ENCODE data around the gene RND3. TPM values are rescaled to one million over a fixed set of nuclear protein-coding genes. Genes with fewer than 3 reads are reported as not detected.

RND3 gene
- total and polyA plus RNA-seq, 2 experiments from 2014 or later: 199 to 271 TPM

DNA sequence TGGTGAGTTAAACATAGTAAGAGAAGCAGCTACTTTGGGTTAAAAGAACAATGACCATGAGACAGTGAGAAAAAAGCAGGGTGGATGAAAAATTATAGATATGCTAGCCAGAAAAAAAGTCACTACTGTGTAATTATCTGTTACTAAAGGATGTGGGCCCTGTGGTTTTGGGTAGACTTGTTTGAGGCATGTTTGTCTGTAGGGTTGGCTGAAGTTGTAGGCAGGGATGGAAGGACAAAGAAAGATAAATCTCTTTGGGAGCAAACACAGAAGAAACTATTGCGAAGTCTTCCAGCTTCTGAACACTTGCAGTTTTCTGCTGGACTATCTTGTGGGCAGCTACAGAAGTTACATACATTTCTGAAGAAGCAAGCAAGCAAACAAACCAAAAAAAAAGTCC, 28.2 kb downstream of the RND3 start:
- DNase-seq: peak; percentile 59
- Histone ChIP-seq H2AFZ (0 out of 2 replicates have a peak overlapping the region, but pooled peaks have one; percentile 5), H3K4me1 (ENCODE audit: insufficient read depth) (peaks cover 12% of the 10 kb centered on the region), H3K4me3 (no peak overlapping the region), H3K36me3 (ENCODE audit: low read depth) (no peaks in the 10 kb centered on the region), H3K9ac (no peak overlapping the region), H4K20me1 (ENCODE audit: insufficient read depth) (no peaks in the 10 kb centered on the region), H3K27ac (0 out of 2 replicates have a peak overlapping the region, but pooled peaks have one; percentile 2), H3K9me3 (ENCODE audit: low read depth) (no peaks in the 10 kb centered on the region), H3K27me3 (replicated peaks; ENCODE audit: insufficient read depth) (no peaks in the 10 kb centered on the region), H3F3A (ENCODE audit: insufficient read depth) (peaks cover 15% of the 10 kb centered on the region; the same call in 1 of the 2 replicates), H3K9me2 (ENCODE audit: insufficient read depth) (no peaks in the 10 kb centered on the region), H3K4me2 (ENCODE audit: unreplicated experiment) (no peak overlapping the region), H3K79me2 (ENCODE audit: insufficient read depth) (no peaks in the 10 kb centered on the region)
- WGBS, 2 experiments (ENCODE audit: low coverage in 1 of 2, low lambda C conversion rate in 2 of 2, missing lambda C conversion rate in 2 of 2): 41 to 71% methylated on average over 1 of the region's 1 CpG
- TF ChIP-seq EZH2 (IDR thresholded peaks at IDR 0.05; ENCODE audit: insufficient read depth, poor library complexity, severe bottlenecking) (no peak), EZH2phosphoT487 (IDR thresholded peaks at IDR 0.05; ENCODE audit: insufficient read depth, low read depth) (no peak)
- in situ Hi-C loops (cut with MboI): no loop called here

DNA sequence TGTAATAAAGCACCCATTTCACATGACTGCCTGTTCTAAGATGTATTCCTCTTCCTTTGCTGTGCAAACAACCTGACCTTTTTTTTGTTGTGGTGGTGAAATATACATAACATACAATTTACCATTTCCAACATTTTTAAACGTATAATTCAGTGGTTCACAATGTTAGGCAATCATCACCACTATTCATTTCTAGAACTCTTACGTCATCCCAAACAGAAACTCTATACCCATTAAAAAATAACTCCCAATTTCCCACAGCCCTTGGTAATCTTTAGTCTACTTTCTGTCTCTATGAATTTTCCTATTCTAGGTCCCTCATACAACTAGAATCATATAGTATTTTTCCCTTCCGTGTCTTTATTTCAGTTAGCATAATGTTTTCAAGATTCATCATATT, 36.7 kb downstream of the RND3 start:
- Histone ChIP-seq H3K9me2 (ENCODE audit: insufficient read depth) (no peaks in the 10 kb centered on the region), H3K9me3 (ENCODE audit: low read depth) (no peaks in the 10 kb centered on the region), H3K36me3 (ENCODE audit: low read depth) (no peaks in the 10 kb centered on the region), H3F3A (ENCODE audit: insufficient read depth) (no peaks in the 10 kb centered on the region), H3K9ac (no peak overlapping the region), H3K27me3 (replicated peaks; ENCODE audit: insufficient read depth) (no peaks in the 10 kb centered on the region), H2AFZ (no peak overlapping the region), H3K4me1 (ENCODE audit: insufficient read depth) (no peaks in the 10 kb centered on the region), H3K27ac (no peak overlapping the region), H4K20me1 (ENCODE audit: insufficient read depth) (no peaks in the 10 kb centered on the region), H3K79me2 (ENCODE audit: insufficient read depth) (no peaks in the 10 kb centered on the region), H3K4me2 (ENCODE audit: unreplicated experiment) (no peak overlapping the region), H3K4me3 (no peak overlapping the region)
- TF ChIP-seq EZH2phosphoT487 (IDR thresholded peaks at IDR 0.05; ENCODE audit: insufficient read depth, low read depth) (no peak), EZH2 (IDR thresholded peaks at IDR 0.05; ENCODE audit: insufficient read depth, poor library complexity, severe bottlenecking) (no peak)
- in situ Hi-C loops (cut with MboI): no loop called here
- peak; percentile 8 for DNase-seq
- WGBS, 2 experiments (ENCODE audit: low coverage in 1 of 2, low lambda C conversion rate in 2 of 2, missing lambda C conversion rate in 2 of 2): 84 to 85% methylated on average over 3 of the region's 3 CpGs

DNA sequence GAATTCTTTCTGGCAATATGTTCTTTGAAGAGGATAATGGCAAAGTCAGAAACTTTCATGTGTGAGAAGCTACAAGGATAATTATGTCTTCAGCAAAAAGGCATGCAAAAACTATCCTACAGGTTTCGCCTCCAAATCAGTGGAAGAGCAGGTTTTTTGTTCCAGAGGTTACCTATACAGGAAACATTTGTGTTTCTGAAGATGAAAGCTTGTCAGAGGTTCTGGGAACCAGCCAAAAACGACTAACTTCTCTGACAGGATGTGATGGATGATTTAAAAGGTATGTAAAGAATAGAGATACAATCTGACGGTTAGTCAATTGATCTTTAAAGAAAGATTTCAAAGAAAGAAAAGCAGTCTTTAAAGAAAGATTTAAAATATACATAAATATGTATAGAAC, 37.6 kb downstream of the RND3 start:
- no peaks in the 10 kb centered on the region for H3F3A ChIP-seq (ENCODE audit: insufficient read depth)
- no peaks in the 10 kb centered on the region for H3K27me3 ChIP-seq (replicated peaks; ENCODE audit: insufficient read depth)
- no peaks in the 10 kb centered on the region for H3K36me3 ChIP-seq (ENCODE audit: low read depth)
- H3K4me3 ChIP-seq: no peak overlapping the region
- H3K9me3 ChIP-seq (ENCODE audit: low read depth): no peaks in the 10 kb centered on the region
- no peak overlapping the region for H3K4me2 ChIP-seq (ENCODE audit: unreplicated experiment)
- H3K4me1 ChIP-seq (ENCODE audit: insufficient read depth): no peaks in the 10 kb centered on the region
- no peak for TF ChIP-seq EZH2 (IDR thresholded peaks at IDR 0.05; ENCODE audit: insufficient read depth, poor library complexity, severe bottlenecking)
- no peak for TF ChIP-seq EZH2phosphoT487 (IDR thresholded peaks at IDR 0.05; ENCODE audit: insufficient read depth, low read depth)
- no peak overlapping the region for H3K9ac ChIP-seq
- no peak overlapping the region for H3K27ac ChIP-seq
- in situ Hi-C loops (cut with MboI): no loop called here
- H2AFZ ChIP-seq: no peak overlapping the region
- DNase-seq: no peak
- WGBS, 2 experiments (ENCODE audit: low coverage in 1 of 2, low lambda C conversion rate in 2 of 2, missing lambda C conversion rate in 2 of 2): 64 to 69% methylated on average over 3 of the region's 3 CpGs
- H4K20me1 ChIP-seq (ENCODE audit: insufficient read depth): no peaks in the 10 kb centered on the region
- H3K79me2 ChIP-seq (ENCODE audit: insufficient read depth): no peaks in the 10 kb centered on the region
- H3K9me2 ChIP-seq (ENCODE audit: insufficient read depth): no peaks in the 10 kb centered on the region

DNA sequence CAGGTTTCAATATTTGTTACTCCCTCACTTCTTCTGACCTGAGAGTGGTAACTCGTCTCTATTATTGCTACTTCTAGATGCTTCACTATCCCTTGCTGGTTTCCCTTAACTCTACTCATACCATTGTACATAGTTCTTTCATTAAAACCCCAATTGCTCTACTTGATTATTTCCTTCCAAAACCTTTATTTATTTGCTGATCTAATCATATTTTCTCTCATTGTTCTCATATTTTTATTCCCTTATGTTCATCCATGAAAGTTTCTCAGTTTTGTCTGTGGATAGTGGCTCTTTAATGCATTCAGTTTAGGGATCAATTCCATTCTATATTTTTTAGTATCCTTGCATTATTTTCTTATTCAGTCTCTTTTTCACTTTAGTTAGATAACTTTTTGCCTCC, 42.1 kb downstream of the RND3 start:
- Histone ChIP-seq H3K27ac (no peak overlapping the region), H3F3A (ENCODE audit: insufficient read depth) (no peaks in the 10 kb centered on the region), H3K27me3 (replicated peaks; ENCODE audit: insufficient read depth) (no peaks in the 10 kb centered on the region), H3K4me2 (ENCODE audit: unreplicated experiment) (no peak overlapping the region), H3K4me1 (ENCODE audit: insufficient read depth) (no peaks in the 10 kb centered on the region), H3K9me2 (ENCODE audit: insufficient read depth) (no peaks in the 10 kb centered on the region), H3K9ac (no peak overlapping the region), H4K20me1 (ENCODE audit: insufficient read depth) (no peaks in the 10 kb centered on the region), H3K9me3 (ENCODE audit: low read depth) (no peaks in the 10 kb centered on the region), H3K36me3 (ENCODE audit: low read depth) (no peaks in the 10 kb centered on the region), H3K79me2 (ENCODE audit: insufficient read depth) (no peaks in the 10 kb centered on the region), H2AFZ (no peak overlapping the region), H3K4me3 (no peak overlapping the region)
- 87 to 96% methylated on average over 1 of the region's 1 CpG for WGBS, 2 experiments (ENCODE audit: low coverage in 1 of 2, low lambda C conversion rate in 2 of 2, missing lambda C conversion rate in 2 of 2)
- in situ Hi-C loops (cut with MboI): no loop called here
- DNase-seq: no peak
- no peak for TF ChIP-seq EZH2 (IDR thresholded peaks at IDR 0.05; ENCODE audit: insufficient read depth, poor library complexity, severe bottlenecking)

DNA sequence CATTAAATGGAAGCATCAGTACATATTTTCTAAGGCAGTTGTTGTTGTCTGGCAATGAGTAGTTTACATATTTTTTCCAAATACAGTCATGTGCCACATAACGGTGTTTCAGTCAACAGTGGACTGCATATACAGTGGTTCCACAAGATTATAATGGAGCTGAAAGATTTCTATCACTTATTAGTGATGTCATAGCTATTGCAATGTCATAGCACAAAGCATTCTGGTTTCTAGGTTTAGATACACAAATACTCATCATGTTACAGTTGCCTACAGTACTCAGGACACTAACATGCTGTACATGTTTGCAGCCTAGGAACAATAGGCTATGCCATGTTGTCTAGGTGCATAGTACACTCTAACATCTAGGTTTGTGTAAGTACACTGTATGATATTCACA, 45.0 kb downstream of the RND3 start:
- Histone ChIP-seq H3K9me2 (ENCODE audit: insufficient read depth) (no peaks in the 10 kb centered on the region), H3K4me2 (ENCODE audit: unreplicated experiment) (no peak overlapping the region), H3K79me2 (ENCODE audit: insufficient read depth) (no peaks in the 10 kb centered on the region), H3K36me3 (ENCODE audit: low read depth) (no peaks in the 10 kb centered on the region), H2AFZ (no peak overlapping the region), H3K4me3 (no peak overlapping the region), H3F3A (ENCODE audit: insufficient read depth) (no peaks in the 10 kb centered on the region), H3K9me3 (ENCODE audit: low read depth) (no peaks in the 10 kb centered on the region), H3K4me1 (ENCODE audit: insufficient read depth) (no peaks in the 10 kb centered on the region), H3K9ac (no peak overlapping the region), H3K27ac (no peak overlapping the region), H3K27me3 (replicated peaks; ENCODE audit: insufficient read depth) (no peaks in the 10 kb centered on the region), H4K20me1 (ENCODE audit: insufficient read depth) (no peaks in the 10 kb centered on the region)
- no peak for DNase-seq
- 50 to 66% methylated on average over 1 of the region's 1 CpG for WGBS, 2 experiments (ENCODE audit: low coverage in 1 of 2, low lambda C conversion rate in 2 of 2, missing lambda C conversion rate in 2 of 2)
- in situ Hi-C loops (cut with MboI): no loop called here
- TF ChIP-seq EZH2phosphoT487 (IDR thresholded peaks at IDR 0.05; ENCODE audit: insufficient read depth, low read depth) (no peak), EZH2 (IDR thresholded peaks at IDR 0.05; ENCODE audit: insufficient read depth, poor library complexity, severe bottlenecking) (no peak)
